Renal pelvis (tissue), 4 donors: ENCODE results near the gene CA9. TPM values are rescaled to one million over a fixed set of nuclear protein-coding genes. Genes with fewer than 3 reads are reported as not detected.

Experiments
- DNase-seq: peaks from one replicate; pipeline ENCODE4 v3.0.0-alpha.2; 2013
- polyA plus RNA-seq, 3 donors: library from polyadenylated mRNA; unstranded; fragments of 120-200 nt; gene quantifications; one replicate each; pipeline ENCODE4 v1.2.1, GENCODE V29; 2013; ENCODE audit not compliant: insufficient read length in 3 of 3

CA9 gene
- polyA plus RNA-seq, 3 donors = 0.34 to 0.94 (median 0.57) TPM

DNA sequence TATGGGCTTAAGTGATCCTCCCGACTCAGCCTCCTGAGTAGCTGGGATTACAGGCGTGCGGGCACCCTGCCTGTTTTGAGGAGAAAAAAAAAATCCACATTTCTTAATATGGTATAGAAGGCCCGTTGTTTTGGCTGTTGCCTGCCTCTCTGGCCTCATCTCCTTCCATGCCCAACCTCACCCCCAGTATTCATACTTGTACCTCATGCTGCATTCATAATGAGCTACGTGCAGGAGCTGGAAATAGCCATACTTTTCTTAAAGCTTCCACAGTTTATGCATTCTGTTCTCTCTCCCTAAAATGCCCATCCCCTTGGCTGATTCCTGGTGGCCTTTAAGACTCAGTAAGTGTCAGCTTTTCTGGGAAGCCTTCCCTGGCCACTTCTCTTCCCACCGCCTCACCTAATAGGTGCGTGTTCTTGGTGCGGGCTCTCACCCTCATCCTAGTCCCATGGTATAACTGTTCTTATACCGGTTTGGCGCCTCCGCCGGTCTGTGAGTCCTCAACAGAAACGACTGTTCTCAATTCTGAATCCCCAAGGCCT is 18.1 kb downstream of the CA9 start:
- DNase-seq = no peak

GRCh38 chr9:35695943-35696401 is 22.2 kb downstream of the CA9 start:
- DNase-seq = no peak

DNA sequence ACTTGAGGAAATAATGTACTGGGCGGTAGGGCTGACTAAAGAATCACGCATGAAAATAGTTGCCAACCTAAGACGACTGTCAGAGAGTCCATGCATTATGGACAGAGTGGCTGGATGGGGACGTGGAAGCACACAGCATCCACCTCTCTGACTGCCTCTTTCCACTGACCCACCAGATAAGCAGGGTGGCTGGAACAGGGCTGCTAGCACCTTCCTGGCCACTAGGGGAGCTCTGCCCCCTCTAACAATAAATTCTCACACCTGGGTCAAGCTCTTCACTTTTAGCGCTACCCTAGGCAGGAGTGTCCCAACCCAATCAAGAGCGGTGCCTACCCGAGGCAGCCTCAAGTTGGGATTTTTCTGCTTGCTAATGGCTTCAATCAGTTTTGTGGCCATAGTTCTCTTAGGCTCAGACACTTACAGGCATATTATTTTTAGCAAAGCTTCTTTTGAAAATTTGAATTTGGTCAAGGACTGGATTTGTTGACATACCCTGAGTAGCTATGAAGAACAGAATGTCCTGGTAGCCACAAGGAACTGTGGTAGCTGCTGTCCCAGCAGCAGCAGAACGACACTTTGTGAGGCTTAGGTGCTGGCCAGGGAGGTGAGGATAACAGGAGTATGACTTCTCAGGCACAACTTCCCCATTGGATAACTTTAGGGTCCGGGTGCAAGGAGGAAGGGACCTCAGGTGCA is 22.9 kb downstream of the CA9 start:
- no peak for DNase-seq

GRCh38 chr9:35697486-35697885 is 23.8 kb downstream of the CA9 start:
- no peak for DNase-seq

DNA sequence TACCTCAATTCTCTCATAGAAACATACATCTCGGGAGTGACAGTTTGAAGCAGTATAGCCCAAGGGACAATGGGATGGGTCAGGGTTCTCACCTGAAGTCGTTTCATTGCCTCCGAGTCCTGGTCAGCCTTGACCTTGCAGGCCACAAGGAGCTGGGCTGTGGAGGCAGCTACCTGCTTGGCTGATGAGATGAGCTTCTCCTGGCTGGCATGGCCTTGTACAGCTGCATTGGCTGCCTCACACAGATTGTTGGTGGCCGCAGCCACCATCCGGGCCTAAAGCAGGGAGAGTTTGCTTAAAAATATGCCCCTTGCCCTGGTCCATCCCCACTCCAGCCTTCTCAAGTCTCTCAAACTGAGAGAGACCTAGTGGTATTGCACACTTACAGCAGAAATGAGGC is 24.5 kb downstream of the CA9 start:
- no peak for DNase-seq

GRCh38 chr9:35700031-35700430 is 26.3 kb downstream of the CA9 start:
- DNase-seq = no peak

GRCh38 chr9:35700942-35701341 is 27.2 kb downstream of the CA9 start:
- no peak for DNase-seq

- no peak for DNase-seq
Observed at GRCh38 chr9:35702696-35703095, 29.0 kb downstream of the CA9 start.

DNA sequence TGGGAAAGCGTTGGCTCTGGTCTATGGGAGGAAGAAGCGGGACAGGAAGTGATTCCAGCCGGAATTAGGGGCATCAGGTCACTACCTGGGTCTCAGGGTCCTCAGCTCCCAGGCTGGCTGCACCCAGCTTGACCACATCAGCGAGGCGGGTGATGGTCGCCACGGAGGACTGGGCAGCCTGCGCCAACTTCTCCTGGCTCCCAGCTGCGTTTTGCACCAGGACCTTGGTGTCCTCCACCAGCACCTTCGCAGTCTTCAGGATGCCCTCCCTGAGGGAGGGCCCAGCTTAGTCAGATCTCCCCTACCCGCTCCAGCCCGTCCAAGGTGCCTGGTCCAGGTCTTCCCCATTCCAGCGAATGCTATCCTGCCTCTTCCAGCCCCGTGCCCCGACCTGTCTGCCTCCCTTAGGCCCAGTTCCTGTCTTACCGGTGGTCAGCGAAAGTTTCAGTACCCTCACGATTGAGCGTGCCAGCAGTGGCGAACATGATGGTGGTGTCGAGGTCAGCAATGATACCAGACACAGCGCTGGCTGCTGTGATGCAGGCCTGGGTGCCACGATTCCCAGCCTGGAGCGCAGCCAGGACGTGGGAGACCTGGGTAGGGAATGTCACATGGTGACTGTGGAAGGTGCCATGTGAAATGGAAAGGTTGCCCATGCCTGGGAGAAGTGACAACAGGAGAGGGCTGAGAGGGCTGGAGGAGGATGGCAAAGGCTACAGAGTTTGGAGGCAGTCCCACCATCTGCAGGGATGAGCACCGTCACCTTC is 30.4 kb downstream of the CA9 start:
- no peak for DNase-seq

- DNase-seq = no peak
Observed at GRCh38 chr9:35705372-35705771, 31.6 kb downstream of the CA9 start.

- no peak for DNase-seq
Observed at GRCh38 chr9:35705836-35706430, 32.2 kb downstream of the CA9 start.

DNA sequence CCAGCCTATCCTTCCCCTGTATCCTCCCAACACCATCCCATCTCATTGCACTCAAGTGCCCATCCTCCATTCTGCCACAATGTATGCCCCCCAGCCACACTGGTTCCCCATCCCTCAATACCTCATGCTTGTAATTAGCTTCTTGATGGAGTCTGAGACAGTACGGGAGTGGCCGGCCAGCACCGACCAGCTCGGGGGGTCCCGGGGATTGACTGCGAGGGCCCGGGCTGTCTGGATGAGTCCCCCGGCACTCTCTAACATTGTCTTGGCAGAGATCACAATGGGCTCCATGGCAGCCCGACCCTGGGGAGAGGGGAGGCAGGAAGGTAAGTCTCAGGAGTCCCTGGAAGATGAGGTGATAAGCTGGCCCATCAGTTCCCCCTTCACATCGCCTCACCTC is 33.2 kb downstream of the CA9 start:
- no peak for DNase-seq

DNA sequence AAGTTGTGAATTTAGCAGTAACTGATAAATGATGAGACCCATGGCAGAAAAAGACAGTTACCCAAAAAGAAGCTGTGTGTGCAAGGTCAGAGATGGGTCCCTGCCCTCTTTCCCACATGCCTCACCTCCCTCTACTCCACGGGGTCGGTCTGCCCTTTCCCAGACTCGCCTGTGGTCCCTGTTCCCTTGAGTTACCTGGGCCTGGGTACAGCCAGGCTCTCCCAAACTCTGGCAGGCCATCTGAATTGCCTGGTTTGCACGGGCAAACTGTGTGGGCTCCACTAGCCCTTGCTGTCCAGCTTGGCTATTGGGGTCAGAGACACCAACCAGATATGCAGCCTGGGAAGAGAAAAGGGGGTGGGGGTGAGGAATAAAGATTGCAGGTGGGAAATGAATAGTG is 34.4 kb downstream of the CA9 start:
- no peak for DNase-seq

DNA sequence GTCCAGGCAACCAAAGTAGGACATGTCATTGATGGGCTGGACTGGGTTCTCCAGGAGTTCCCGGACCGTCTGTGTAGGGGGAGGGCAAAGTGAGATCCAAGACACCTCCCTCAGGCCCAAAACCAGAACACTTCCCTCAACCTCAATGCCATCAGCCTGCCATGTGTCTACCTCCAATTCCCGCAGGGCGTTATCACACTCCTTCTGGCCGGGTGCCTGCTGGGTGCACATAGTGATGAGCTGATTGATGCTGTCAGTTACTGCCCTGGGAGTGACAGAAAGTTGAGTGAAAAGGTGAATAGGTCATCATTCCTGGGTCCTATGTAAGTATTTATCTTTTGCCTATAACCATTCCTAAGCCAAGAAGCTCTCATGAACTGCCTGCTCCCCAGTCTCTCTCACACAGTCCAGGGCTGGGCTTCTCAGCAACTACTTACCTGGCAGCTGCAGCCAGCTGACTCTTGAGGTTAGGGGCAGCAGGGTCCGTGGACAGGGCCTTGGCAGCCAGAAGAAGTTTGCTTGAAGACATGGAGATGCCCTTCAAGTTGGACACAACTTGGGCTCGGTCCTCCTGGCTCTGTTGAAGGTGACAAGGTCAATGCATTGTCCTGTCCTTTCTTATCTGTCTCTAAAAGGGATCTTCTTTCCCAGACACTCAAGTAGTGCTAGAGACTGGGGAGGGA is 37.2 kb downstream of the CA9 start:
- DNase-seq = no peak

DNA sequence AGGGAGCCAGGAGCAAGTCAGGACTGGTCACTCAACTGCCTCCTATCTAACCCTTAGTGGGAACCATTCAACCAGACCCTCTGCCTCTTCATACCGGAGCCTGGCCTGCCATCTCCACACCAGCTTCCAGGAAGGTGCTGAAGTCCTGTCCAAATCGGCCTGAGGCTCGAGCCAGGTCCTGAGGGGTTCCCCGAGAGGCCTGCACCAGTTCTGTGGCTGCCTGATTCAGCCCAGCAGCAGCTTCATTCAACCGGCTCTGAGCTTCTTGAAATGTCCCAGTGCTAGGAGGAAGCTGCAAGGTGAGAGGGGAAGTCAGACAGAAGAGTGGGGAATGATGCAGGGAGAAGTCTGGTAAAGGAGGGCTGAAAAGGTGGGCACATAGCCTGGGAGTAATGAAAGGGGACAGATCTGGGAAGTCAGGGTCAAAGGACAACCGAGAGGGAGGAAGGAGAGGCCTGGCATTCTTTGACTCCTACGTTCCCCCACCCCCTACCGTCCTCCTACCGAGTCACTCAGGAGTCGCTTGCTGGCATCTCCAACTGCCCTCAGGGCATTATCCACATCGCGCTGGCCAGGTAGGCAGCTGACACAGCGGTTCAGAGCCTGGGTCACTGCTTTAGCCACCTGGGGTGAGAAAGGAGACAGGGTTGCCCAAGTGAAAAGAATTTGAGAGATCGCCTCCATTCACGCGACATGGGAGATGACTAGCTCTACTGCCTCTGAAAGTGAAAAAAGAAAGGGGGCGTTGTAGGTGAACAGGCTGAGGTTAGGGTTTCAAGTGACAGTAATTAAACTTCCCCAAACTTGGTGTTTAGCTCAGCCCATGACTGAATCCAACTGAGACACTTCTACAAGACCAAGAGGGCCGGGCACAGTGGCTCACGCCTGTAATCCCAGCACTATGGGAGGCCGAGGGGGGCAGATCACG is 38.0 kb downstream of the CA9 start:
- DNase-seq = no peak

- no peak for DNase-seq
Observed at GRCh38 chr9:35712762-35713400, 39.2 kb downstream of the CA9 start.

DNA sequence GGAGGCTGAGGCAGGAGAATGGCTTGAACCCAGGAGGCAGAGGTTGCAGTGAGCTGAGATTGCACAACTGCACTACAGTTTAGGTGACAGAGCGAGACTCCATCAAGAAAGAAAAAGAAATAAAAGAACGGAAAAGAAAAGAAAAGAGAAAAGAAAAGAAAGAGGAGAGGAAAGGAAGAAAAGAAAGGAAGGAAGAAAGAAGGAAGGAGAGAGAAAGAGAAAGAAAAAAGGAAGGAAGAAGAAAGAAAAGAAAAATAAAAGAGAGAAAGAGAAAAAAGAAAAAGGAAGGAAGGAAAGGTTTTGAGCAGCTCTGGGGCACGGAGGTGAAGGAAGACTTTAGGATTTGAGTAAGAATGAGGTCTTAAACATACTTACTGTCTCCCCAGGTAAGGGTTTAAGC is 39.9 kb downstream of the CA9 start:
- DNase-seq = no peak

DNA sequence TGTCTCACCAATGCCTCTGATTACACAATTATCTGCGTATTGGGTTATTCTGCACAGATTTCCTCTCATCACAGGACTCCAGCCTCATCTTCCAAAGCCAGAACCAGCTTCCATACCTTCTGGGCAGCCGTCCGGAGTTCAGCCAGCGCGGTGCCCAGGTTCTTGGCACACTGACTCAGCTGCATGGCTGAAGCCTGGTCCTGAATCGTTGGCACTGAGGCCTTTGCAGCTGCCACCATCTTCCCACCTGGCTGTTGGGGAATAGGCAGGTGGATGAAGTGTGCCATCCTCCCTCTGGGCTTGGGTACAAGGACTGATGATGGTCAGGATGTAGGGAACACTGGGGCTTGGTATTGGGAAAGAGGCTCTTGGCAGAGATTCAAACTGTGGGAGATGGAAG is 40.4 kb downstream of the CA9 start:
- DNase-seq = no peak

DNA sequence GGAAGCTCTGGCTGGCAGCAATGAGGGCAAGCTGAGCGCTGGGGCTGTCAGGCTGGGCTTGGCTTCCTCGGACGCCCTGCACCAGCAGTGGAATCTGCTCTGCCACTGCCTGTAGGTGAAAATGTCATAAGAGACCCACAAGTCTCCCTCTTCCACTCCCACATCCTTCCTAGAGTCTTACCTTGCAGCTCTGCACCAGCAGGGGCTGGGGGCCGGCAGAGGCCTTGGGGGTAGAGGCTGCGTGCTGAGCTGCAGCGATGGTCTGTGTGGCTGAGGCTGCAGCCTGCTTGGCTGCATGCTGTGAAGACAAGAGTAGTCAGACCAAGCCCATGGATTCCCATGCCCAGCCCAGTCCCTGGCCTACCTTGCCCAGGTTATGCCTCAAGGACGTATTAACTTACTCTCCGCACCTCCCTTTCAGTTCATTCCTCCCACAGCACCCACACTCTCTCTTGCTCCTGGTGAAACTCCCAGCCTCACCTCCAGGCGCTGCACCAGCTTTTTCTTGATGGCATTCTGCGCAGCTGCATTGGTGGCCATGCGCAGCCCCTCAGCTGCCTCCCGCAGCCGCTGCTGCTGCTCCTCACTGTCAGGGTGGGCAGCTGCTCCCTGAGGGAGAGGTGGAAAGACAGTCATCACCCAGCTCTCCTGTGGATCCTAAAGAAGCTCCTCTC is 41.0 kb downstream of the CA9 start:
- no peak for DNase-seq

GRCh38 chr9:35716230-35716629 is 42.5 kb downstream of the CA9 start:
- no peak for DNase-seq
